MM.1S (cell line): ENCODE results near the gene CCDC192.

Experiments used
- CTCF ChIP-seq: fragments of 300-600 bp; sonication (generic); IDR thresholded peaks from 2 replicates; pipeline ENCODE4 v1.5.1; 2016; ENCODE audit warnings: antibody characterized with exemption, low read length, mixed read lengths
- EZH2 ChIP-seq: fragments of 300-600 bp; sonication (generic); optimal IDR thresholded peaks from 2 replicates; pipeline ENCODE3; 2017; ENCODE audit warnings: low read depth, mild to moderate bottlenecking, antibody characterized with exemption, low read length, mixed read lengths

GRCh38 chr5:127976525-127976924 lies 273.3 kb downstream of the CCDC192 start:
- TF ChIP-seq CTCF, result no peak
- TF ChIP-seq EZH2, result no peak
